Astrocyte of the spinal cord (primary cell): Measurements from ENCODE around the gene KRTAP10-2.
"Not testable (repeated sequence)": the region's sequence is repeated elsewhere in the genome, so short reads cannot be mapped to it uniquely, and the experiment has no call there.

Experiments
- DNase-seq: peaks from one replicate; pipeline ENCODE4 v3.0.0; 2011; ENCODE audit warnings: low read depth, low spot score
- H3K4me3 ChIP-seq: 2 replicates; pipeline ENCODE4 v1.5.1; 2011; ENCODE audit warnings: low read depth, mild to moderate bottlenecking, low read length, moderate library complexity
- in situ Hi-C: cut with HindIII; loops from 2 replicates; pipeline ENCODE4 v1.10.0; 2017; ENCODE audit warnings: low sequenced_read_pairs
- TF ChIP-seq, protein P1 (sequence below): IDR thresholded peaks from 2 replicates; pipeline ENCODE4 v1.5.1; 2012; ENCODE audit warnings: low read depth, mild to moderate bottlenecking, low read length, inconsistent platforms

The KRTAP10-2 gene

DNA sequence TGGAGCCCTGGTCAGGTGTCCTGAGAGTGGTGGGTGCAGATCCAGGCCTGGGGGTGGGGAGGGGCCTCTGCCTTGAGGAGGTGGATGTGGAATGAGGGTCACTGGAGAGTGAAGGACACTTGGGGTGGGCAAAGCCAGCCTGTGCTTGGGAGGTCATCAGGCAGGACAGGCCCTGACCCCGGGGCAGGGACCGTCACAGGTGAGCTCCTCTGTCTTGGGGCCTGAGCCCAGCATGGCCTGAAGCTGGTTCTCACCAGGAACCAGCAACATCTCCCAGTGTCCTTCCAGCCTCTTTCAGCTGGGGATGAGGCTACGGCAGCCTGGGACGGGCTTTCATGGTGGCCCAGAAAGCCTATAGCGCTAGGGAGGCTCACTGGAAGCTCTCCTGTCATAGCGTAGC is 831 bp upstream of the KRTAP10-2 start:
- no peak for DNase-seq
- TF ChIP-seq, protein P1, sequence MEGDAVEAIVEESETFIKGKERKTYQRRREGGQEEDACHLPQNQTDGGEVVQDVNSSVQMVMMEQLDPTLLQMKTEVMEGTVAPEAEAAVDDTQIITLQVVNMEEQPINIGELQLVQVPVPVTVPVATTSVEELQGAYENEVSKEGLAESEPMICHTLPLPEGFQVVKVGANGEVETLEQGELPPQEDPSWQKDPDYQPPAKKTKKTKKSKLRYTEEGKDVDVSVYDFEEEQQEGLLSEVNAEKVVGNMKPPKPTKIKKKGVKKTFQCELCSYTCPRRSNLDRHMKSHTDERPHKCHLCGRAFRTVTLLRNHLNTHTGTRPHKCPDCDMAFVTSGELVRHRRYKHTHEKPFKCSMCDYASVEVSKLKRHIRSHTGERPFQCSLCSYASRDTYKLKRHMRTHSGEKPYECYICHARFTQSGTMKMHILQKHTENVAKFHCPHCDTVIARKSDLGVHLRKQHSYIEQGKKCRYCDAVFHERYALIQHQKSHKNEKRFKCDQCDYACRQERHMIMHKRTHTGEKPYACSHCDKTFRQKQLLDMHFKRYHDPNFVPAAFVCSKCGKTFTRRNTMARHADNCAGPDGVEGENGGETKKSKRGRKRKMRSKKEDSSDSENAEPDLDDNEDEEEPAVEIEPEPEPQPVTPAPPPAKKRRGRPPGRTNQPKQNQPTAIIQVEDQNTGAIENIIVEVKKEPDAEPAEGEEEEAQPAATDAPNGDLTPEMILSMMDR, result no peak
- no peak overlapping the region for H3K4me3 ChIP-seq
- in situ Hi-C loops, result no loop called here

DNA sequence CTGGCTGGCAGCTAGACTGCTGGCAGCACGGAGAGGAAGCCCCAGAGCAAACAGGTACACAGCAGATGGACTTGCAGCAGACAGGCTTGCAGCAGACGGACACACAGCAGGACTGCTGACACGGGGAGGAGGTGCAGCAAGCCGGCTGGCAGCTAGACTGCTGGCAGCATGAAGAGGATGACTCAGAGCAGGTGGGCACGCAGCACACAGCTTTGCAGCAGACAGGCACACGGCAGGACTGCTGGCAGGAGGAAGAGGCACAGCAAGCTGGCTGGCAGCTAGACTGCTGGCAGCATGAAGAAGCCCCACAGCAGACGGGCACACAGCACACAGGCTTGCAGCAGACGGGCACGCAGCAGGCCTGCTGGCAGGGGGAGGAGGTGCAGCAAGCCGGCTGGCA is 498 bp downstream of the KRTAP10-2 start:
- H3K4me3 ChIP-seq, result no peak overlapping the region
- DNase-seq, result no peak
- in situ Hi-C loops, result no loop called here
- TF ChIP-seq, protein P1, result no peak

- DNase-seq, in situ Hi-C loops, H3K4me3 ChIP-seq: not testable (repeated sequence)
Observed at GRCh38 chr21:44550285-44550684, 1.0 kb downstream of the KRTAP10-2 start.

DNA sequence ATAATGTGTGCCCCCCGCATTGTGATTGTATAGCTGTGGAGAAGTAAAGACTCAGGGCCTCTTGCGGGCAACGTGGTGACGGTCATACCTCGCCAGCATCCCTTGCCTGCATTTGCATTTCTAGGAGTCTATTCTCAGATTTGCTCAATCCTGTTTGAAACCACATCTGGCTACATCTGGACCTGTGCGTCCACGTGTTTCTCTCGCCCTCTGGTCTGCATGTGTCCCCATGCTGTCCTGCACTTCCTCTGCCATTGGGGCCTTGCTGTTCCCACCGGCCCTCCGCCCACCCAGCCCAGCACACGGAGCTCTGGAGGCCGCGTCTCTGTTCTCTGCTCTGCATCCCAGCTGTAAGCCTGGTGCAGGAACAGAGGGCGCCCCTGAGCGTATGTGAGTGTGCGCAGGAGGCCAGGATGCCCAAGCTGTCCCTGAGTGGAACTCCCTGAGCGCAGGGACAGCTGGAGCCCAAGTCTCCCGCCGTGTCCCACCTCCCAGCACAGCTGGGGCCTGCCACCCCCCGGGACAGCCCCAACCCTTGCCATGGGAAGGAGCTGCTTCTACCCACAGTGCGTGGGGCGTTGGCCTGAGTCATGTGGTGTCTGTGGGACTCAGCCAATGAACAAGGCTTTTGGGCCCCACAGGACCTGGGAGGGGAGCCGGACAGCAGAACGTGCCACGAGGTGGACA is 1.6 kb downstream of the KRTAP10-2 start:
- no peak for DNase-seq
- in situ Hi-C loops, result no loop called here
- H3K4me3 ChIP-seq, result no peak overlapping the region
- TF ChIP-seq, protein P1, result no peak

GRCh38 chr21:44548922-44549321 is 2.4 kb downstream of the KRTAP10-2 start:
- no peak for DNase-seq
- in situ Hi-C loops, result no loop called here
- H3K4me3 ChIP-seq, result no peak overlapping the region
- TF ChIP-seq, protein P1, result no peak

- DNase-seq, result no peak
- no peak overlapping the region for H3K4me3 ChIP-seq
- TF ChIP-seq, protein P1, result no peak
- in situ Hi-C loops, result no loop called here
Observed at GRCh38 chr21:44548381-44548780, 2.9 kb downstream of the KRTAP10-2 start.

- TF ChIP-seq, protein P1, result no peak
- in situ Hi-C loops, result no loop called here
- no peak for DNase-seq
- no peak overlapping the region for H3K4me3 ChIP-seq
Observed at GRCh38 chr21:44547656-44548331, 3.5 kb downstream of the KRTAP10-2 start.
